H1 (cell line): ENCODE measurements around the gene RASL10B.

Source experiments
- CTCF ChIP-seq, 3 experiments: IDR thresholded peaks; 1 replicate in 2 of 3; 2 replicates in 1 of 3; pipeline versions ENCODE4 v1.5.1 to v1.6.1; 2011; ENCODE audit warnings: low read length in 3 of 3, mild to moderate bottlenecking in 3 of 3, inconsistent platforms in 2 of 3, low read depth in 1 of 3, moderate library complexity in 1 of 3; ENCODE audit not compliant: insufficient read depth in 1 of 3; ENCODE audit errors: control extremely low read depth in 1 of 3
- SIN3A ChIP-seq, 2 experiments: IDR thresholded peaks in 1 of 2; conservative IDR thresholded peaks in 1 of 2; 2 replicates each; pipeline ENCODE4 v1.6.1; 2011 to 2012; ENCODE audit warnings: low read length in 2 of 2, improper control_type of control experiment in 1 of 2, low read depth in 1 of 2, mild to moderate bottlenecking in 1 of 2
- TAF1 ChIP-seq: IDR thresholded peaks from 2 replicates; pipeline ENCODE4 v1.6.1; 2011; ENCODE audit warnings: mild to moderate bottlenecking, low read depth, low read length

DNA sequence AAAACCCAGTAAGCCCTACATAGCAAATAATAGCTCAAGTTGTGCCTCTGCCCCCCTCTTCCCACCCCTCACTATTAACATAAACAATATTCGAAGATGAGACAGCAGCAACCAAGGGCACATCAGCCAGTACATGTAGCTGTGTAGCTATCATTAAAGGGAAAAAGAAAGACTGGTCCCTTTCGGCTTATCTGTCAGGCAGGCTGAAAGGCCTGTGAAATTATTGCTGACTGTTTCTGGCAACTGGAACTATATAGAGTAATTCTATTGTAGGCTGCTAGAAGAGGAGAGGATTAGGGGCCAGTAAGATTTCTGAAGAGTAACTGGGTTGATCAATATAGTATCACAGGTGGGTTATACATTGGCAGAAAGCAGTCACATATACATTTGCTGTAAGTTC is 36.5 kb upstream of the RASL10B start:
- TF ChIP-seq CTCF (IDR thresholded peaks at IDR 0.05; ENCODE audit: control extremely low read depth in 1 of 3, insufficient read depth in 1 of 3, low read depth in 1 of 3, low read length in 3 of 3) (no peak), TAF1 (no peak), SIN3A (conservative IDR thresholded peaks at IDR 0.05 in 1 of 2, IDR thresholded peaks at IDR 0.05 in 1 of 2; ENCODE audit: low read depth in 1 of 2, low read length in 2 of 2) (no peak)
